Fibroblast of the conjunctiva (primary cell): ENCODE results near the gene FAM149A.

Source experiments
- DNase-seq: peaks from one replicate; pipeline ENCODE4 v3.0.0-alpha.2; 2010; ENCODE audit warnings: low read depth

Gene FAM149A

DNA sequence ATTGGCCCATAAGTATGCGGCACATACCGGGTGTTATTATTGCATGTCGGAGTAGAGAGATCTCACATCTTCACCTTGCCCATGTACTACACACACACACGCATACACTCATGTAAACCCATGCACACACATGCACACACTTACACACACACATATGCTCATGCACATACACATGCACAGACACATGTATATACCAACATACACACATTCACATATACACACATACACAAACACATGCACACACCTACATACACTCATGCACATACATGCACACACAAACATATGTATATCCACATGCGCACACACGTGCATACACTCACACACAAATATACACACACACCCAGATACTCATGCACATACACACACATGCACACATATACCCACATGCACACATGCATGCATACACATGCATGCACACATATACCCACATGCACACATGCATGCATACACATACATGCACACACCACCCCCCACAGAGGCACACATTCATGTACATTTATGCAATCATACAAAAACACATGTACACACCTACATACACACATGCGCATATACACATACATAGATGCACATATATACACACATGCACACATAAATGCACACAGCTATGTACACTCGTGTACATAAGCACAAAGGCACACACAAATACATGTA is 98.1 kb downstream of the FAM149A start:
- no peak for DNase-seq

DNA sequence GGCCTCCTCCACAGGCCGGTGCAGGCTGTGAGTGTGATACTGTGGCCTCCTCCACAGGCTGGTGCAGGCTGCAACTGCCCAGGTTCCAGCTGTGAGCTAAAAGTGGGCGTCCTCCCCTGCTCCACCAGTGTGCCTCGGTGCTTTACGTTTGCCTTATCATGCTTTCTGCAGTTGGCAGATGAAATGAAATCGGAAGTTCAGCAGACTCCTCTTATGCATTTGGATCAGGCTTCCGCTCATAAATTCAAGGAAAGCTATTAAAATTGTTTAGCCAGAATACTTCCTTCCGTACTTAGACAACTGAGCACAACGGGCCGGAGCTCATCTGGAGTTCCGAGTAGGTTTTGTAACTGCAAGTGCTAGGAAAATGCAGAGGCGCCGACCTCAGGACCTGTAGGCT is 98.9 kb downstream of the FAM149A start:
- no peak for DNase-seq

DNA sequence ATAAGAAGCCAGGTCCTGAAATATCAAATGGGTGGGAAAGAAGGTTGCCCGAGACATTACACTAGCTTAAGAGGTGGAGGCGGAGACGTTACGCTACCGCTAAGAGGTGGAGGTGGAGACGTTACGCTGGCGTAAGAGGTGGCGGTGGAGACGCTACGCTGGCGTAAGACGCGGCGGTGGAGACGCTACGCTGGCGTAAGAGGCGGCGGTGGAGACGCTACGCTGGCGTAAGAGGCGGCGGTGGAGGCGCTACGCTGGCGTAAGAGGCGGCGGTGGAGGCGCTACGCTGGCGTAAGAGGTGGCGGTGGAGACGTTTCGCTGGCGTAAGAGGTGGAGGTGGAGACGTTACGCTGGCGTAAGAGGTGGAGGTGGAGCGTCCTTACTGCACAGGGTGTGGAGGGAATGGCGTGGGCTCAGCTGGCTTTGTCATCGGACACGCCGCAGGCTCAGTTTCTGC is 99.6 kb downstream of the FAM149A start:
- DNase-seq: no peak

DNA sequence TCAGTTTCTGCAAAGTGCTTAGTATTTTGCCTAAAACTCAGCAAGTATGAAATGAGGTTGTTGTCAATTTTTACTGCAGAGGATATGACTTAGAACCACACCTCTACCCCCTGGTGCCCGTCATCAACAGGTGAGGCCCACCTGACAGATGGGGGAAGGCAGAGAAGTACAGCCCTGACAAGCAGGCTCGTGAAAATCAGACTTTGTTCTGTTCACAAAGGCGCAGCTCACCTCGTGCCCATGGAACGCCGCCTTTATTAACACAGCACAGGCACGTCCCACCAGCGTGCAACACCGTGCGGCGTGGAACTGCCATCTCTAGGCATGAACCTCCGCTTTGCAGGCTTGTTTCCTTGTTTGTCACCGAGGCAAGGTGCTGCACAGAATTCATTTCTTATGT is 100.2 kb downstream of the FAM149A start:
- no peak for DNase-seq

DNA sequence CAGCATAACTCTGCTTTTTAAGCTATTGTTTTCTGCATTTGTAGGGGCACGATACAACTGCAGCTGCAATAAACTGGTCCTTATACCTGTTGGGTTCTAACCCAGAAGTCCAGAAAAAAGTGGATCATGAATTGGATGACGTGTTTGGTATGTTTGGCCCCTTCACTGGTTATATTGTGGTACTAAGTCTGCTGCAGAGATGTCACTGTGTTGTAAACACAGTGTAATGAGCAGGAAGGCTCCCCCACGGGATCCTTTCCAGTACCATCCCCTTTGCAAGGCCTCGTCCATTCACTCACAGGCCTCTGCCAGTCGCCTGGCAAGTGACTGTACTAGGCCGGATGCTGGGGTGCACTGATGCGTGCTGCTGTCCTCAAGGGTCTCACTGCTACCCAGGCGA is 100.7 kb downstream of the FAM149A start:
- DNase-seq: no peak

DNA sequence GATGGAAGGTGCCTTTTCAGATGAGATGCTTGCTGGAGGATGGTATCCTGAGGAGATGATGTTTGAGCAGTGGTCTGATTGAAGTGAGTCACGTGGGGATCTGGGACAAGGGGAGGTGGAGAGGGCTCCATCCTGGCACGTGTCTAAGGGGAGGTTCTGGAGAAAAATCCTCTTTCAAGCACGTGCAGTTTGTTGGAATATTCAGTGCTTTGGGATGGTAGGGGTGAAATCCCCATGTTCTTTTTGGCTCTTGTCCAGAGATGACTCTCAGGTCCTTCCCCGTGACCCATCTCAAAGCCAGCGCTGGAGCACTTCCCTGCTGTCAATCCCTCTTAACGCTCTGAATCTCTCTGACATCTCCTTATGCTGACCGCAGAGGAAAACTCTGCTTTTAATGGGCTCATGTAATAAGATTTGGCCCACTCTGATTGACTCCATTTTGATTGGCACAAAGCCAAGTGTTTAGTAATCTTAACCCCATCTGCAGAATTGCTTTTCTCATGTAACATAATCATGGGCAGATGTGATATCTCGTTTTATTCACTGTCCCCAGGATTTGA is 112.0 kb downstream of the FAM149A start:
- DNase-seq: peak; percentile 23

DNA sequence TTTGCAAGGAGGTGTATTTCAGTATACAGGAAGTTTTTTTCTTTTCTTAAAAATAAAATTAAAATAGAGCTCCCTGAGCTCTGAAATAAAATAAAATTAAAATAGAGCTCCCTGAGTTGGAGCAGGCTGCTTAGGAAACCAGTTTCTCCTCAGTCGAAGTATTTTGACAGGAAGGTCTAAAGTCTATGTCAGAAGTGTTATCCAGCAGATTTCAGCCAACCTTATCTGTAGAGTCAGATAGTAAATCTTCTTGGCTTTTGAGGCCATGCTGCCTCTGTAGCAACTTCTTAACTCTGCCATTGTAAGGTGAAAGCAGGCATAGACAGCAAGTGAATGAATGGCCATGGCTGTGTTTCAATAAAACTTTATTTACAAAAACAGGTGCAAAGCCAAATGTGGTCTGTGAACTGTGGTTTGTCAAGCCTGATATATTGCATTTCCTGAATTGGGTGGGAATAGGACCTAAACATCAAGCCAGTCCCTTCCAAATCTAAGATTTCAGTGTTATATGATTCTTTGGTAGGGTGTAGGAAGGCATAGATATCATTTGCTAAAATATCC is 113.3 kb downstream of the FAM149A start:
- DNase-seq: no peak

DNA sequence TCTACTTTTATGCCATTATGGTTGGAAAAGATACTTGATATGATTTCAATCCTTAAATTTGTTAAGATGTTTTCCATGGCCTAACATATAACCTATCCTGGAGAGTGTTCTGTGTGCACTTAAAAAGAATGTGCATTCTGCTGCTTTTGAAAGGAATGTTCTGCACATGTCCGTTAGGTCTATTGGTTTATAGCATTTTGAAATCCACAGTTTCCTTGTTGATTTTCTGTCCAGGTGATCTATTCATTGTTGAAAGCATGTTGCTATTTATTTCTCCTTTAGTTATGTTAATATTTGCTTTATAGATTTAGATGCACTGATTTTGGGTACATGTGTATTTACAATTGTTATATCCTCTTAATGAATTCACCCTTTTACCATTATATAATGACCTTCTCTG is 117.1 kb downstream of the FAM149A start:
- DNase-seq: no peak
